HG03558 (cell line): ENCODE results near the gene SEM1.
"Not testable (repeated sequence)": the region's sequence is repeated elsewhere in the genome, so short reads cannot be mapped to it uniquely, and the experiment has no call there.

Experiments
- ATAC-seq: cut with Tn5 transposase; IDR thresholded peaks from one replicate; pipeline ENCODE4 v1.9.1; 2021; ENCODE audit warnings: moderate number of reproducible peaks; ENCODE audit not compliant: unreplicated experiment; ENCODE audit errors: extremely low read depth

The SEM1 gene

GRCh38 chr7:96665689-96666088 lies 44.0 kb downstream of the SEM1 start:
- ATAC-seq, result no peak

- ATAC-seq, result no peak
Measured at GRCh38 chr7:96664793-96665192, 44.9 kb downstream of the SEM1 start.

DNA sequence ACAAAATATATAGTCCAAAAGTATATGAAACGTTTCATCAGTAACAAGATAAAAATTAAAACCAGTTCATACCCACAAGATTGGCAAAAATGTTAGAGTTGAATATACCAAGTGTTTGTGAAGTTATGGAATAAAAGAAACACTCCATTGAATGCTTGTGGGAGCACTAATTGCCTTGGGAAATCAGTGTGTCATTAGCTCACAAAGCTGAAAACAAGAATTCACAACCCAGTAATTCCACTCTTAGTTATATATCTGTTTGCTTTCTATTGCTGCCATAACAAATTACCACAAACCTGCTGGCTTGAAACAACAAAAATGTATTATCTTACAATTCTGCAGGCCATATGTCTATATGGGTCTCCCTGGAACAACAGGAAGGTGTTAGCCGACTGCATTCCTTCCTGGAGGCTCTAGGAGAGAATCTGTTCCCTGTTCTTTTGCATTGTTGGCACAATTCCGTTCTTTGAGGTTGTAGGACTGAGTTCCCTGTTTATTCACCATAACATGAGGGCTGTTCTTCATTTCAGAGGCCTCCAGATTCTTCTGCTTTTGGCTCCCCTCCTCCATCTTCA lies 45.7 kb downstream of the SEM1 start:
- no peak for ATAC-seq

GRCh38 chr7:96663457-96663856 lies 46.2 kb downstream of the SEM1 start:
- ATAC-seq, result peak; percentile 72

DNA sequence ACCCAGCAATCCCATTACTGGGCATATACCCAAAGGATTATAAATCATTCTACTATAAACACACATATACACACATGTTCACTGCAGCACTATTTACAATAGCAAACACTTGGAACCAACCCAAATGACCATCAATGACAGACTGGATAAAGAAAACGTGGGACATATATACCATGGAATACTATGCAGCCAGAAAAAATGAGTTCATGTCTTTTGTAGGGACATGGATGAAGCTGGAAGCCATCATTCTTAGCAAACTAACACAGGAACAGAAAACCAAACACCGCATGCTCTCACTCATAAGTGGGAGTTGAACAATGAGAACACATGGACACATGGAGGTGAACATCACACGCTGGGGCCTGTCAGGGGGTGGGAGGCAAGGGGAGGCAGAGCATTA lies 47.5 kb downstream of the SEM1 start:
- not testable (repeated sequence) for ATAC-seq

GRCh38 chr7:96658022-96658412 lies 51.6 kb downstream of the SEM1 start:
- ATAC-seq, result no peak

DNA sequence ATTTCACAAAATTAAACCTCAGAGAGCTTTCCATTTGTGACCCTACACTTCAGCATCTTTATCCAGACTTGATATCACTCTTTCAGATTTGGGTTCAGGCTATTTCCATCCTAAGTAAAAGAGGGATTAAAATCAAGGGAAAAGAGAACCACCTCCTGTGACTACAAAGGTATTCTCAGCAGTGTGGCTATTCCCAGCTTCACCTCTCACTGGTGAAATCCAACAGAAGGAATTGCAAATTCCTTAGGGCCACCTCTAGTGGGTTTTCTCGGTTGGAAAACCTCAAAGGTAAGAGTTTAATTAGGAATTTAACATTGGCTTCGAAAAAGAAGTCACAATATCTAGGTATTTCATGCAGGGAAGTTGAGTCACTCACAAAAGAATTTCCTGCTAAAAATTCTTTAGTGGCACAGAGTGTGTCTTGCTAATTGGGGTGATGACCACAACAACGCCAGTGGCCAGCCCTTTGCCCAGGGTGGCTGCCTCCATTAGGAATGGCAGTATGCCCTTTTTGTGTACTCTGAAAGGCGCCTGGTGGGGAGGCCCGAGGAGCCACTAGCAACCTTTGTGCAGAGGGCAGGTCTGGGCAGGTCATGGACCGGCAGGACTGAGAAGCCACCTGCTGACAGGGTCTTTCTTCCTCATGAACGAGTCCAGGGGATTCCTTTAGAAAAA lies 52.2 kb downstream of the SEM1 start:
- no peak for ATAC-seq

DNA sequence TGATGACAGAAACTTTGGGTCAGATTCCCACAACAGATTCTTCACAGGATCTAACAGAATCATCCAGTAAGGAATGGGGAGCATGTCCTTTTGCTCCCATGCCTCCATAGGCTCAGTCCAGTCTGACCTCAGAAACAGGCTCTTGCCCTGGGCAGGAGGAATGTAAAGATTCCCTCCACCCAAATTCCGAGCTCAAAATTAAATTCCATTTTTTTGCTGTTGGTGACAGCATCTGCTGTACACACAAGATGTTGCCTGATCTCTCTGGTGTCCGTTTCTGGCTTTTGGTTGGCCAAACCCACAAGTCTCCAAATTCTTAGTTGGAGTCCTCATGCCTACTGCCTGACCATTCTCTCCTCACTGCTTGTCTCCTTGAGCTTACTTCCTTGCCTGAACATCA lies 53.7 kb downstream of the SEM1 start:
- ATAC-seq, result no peak

DNA sequence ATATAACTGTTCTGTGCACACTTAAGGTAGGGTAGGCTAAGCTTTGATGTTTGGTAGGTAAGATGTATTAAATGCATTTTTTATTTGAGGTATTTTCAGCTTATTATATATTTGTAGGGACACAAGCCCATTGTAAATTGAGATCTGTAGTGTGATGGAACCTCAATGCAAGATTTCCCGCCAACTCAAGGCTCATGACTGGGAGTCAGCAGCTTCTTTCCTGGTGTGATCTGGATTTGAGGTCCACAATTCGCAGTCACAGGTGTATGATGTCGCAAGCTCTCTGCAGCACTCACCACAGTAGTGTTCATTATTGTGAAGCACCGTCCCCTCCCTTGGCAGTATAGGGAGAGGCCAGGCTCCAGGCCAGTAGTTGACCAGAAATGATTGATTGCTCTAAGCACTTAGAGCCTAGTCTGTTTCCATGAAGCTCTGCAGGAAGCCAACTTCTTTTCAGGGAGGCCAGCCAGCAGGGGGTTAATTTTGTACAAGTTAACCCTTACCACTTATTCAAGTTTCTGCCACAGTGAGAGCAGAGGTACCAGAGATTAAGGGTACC lies 54.9 kb downstream of the SEM1 start:
- no peak for ATAC-seq

DNA sequence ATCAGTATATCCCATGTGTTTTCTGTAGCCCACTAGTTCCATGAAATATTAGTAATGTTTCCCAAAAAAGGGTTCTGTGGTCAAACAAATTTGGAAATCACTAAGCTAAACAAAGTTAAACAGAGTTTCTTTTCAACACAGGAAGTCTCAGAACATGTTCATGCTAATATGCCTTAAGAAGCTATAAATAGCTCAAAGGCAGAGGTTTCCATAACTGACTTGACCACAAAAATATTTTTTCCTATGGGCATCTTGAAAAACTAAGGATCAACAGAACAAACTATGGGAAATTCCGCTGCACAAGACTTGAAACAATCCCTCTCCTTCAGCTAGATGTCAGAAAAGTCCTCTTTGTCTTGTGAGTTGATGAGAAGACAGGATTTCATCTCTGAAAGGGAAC lies 59.7 kb downstream of the SEM1 start:
- ATAC-seq, result no peak

DNA sequence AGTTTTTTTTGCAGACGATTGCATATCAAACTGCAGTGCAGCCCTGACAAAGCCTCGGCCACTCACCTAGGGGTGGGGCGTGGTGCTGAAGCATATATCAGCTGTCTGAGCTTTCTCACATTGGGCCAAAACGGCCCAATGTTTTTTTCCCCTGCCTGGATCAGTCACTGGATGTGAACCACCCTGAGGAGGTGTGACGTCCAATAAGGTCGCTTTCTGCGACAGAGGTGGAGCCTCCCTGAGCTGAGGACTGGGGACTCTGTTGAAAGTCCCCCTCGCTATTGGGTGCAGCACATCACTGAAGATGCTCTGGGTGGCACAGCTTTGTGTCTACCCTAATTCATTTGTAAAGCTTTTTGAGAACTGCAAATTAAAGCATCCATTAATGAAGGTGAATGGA lies 60.9 kb downstream of the SEM1 start:
- no peak for ATAC-seq

- ATAC-seq, result no peak
Measured at GRCh38 chr7:96647733-96648132, 61.9 kb downstream of the SEM1 start.

GRCh38 chr7:96645084-96645483 lies 64.6 kb downstream of the SEM1 start:
- no peak for ATAC-seq

- not testable (repeated sequence) for ATAC-seq
Measured at GRCh38 chr7:96643436-96643835, 66.2 kb downstream of the SEM1 start.

GRCh38 chr7:96640054-96640453 lies 69.6 kb downstream of the SEM1 start:
- no peak for ATAC-seq
